WTC11 (cell line): ENCODE measurements around the gene CPVL. TPM values are rescaled to one million over a fixed set of nuclear protein-coding genes. Genes with fewer than 3 reads are reported as not detected.

Experiments
- ATAC-seq: fragments of 200-7000 bp; cut with Tn5 transposase; 2 replicates; pipeline ENCODE4 v1.10.0; 2021; ENCODE audit warnings: mild to moderate bottlenecking, moderate library complexity
- CTCF ChIA-PET: fragments of 300-600 bp; sonication (Branson Sonifier 250); formaldehyde crosslinking; loops from one replicate; lab custom pipeline; 2021; ENCODE audit warnings: antibody characterized with exemption; lab: Charles Lee
- POLR2A ChIA-PET: fragments of 350-600 bp; sonication (Branson Sonifier 250); formaldehyde crosslinking; loops from one replicate; lab custom pipeline; 2021; ENCODE audit warnings: antibody characterized with exemption; lab: Charles Lee
- DNase-seq: peaks from one replicate; pipeline ENCODE4 v3.0.0; 2021; ENCODE audit warnings: low spot score
- H3K27ac Mint-ChIP-seq: 2 replicates; pipeline ENCODE4 v1.8.0; 2021; ENCODE audit warnings: mixed read lengths
- H3K27me3 Mint-ChIP-seq: 2 replicates; pipeline ENCODE4 v1.8.0; 2021; ENCODE audit warnings: low read depth, mild to moderate bottlenecking, moderate library complexity, mixed read lengths
- H3K36me3 Mint-ChIP-seq: 2 replicates; pipeline ENCODE4 v1.8.0; 2021; ENCODE audit warnings: mixed read lengths
- H3K4me1 Mint-ChIP-seq: 2 replicates; pipeline ENCODE4 v1.8.0; 2022; ENCODE audit warnings: mixed read lengths
- H3K4me3 Mint-ChIP-seq: 2 replicates; pipeline ENCODE4 v1.8.0; 2021; ENCODE audit warnings: mild to moderate bottlenecking, moderate library complexity, mixed read lengths
- H3K9me3 Mint-ChIP-seq: 2 replicates; pipeline ENCODE4 v1.8.0; 2021; ENCODE audit warnings: mixed read lengths
- ESRRA ChIP-seq: sonication (generic); formaldehyde crosslinking; IDR thresholded peaks from 2 replicates; pipeline ENCODE4 v1.8.1; 2022; ENCODE audit warnings: mild to moderate bottlenecking, missing genetic modification reagents, borderline replicate concordance
- GABPB1 ChIP-seq: sonication (generic); formaldehyde crosslinking; IDR thresholded peaks from 2 replicates; pipeline ENCODE4 v1.8.1; 2023; ENCODE audit warnings: mild to moderate bottlenecking, missing genetic modification reagents
- HMGXB4 ChIP-seq: sonication (generic); formaldehyde crosslinking; IDR thresholded peaks from 2 replicates; pipeline ENCODE4 v1.8.1; 2023; ENCODE audit warnings: mild to moderate bottlenecking, moderate library complexity, missing genetic modification reagents
- IRF1 ChIP-seq: sonication (generic); formaldehyde crosslinking; IDR thresholded peaks from 2 replicates; pipeline ENCODE4 v1.8.0; 2023; ENCODE audit warnings: missing genetic modification reagents
- MLX ChIP-seq: sonication (generic); formaldehyde crosslinking; IDR thresholded peaks from 2 replicates; pipeline ENCODE4 v1.8.1; 2023; ENCODE audit warnings: mild to moderate bottlenecking, missing genetic modification reagents, moderate library complexity
- MXD4 ChIP-seq: fragments of 250-450 bp; sonication (Bioruptor Pico); IDR thresholded peaks from 2 replicates; pipeline ENCODE4 v1.8.0; 2021; ENCODE audit warnings: mild to moderate bottlenecking, moderate library complexity, borderline replicate concordance
- NFATC4 ChIP-seq: fragments of 250-450 bp; sonication (Bioruptor Pico); IDR thresholded peaks from 2 replicates; pipeline ENCODE4 v1.9.0; 2021; ENCODE audit warnings: mild to moderate bottlenecking
- NR3C1 ChIP-seq: sonication (generic); formaldehyde crosslinking; conservative IDR thresholded peaks from 2 replicates; pipeline ENCODE4 v1.8.1; 2023; ENCODE audit warnings: low read depth, mild to moderate bottlenecking, missing genetic modification reagents
- PRDM15 ChIP-seq: sonication (generic); formaldehyde crosslinking; IDR thresholded peaks from 2 replicates; pipeline ENCODE4 v1.8.0; 2022; ENCODE audit warnings: missing genetic modification reagents
- PREB ChIP-seq: sonication (generic); formaldehyde crosslinking; IDR thresholded peaks from 2 replicates; pipeline ENCODE4 v1.8.1; 2022; ENCODE audit warnings: mild to moderate bottlenecking, missing genetic modification reagents, moderate library complexity, borderline replicate concordance
- PRRX2 ChIP-seq: fragments of 250-450 bp; sonication (Bioruptor Pico); IDR thresholded peaks from 2 replicates; pipeline ENCODE4 v1.8.0; 2021; ENCODE audit warnings: mild to moderate bottlenecking
- RELA ChIP-seq: sonication (generic); formaldehyde crosslinking; IDR thresholded peaks from 2 replicates; pipeline ENCODE4 v1.8.1; 2022; ENCODE audit warnings: missing genetic modification reagents, mild to moderate bottlenecking, borderline replicate concordance
- RORB ChIP-seq: fragments of 250-450 bp; sonication (Bioruptor Pico); IDR thresholded peaks from 2 replicates; pipeline ENCODE4 v1.9.0; 2021; ENCODE audit warnings: mild to moderate bottlenecking
- SMAD4 ChIP-seq: sonication (generic); formaldehyde crosslinking; IDR thresholded peaks from 2 replicates; pipeline ENCODE4 v1.8.0; 2022; ENCODE audit warnings: mild to moderate bottlenecking, missing genetic modification reagents
- SOX15 ChIP-seq: fragments of 250-450 bp; sonication (Bioruptor Pico); IDR thresholded peaks from 2 replicates; pipeline ENCODE4 v1.9.0; 2021; ENCODE audit warnings: mild to moderate bottlenecking
- TP53 ChIP-seq: sonication (generic); formaldehyde crosslinking; IDR thresholded peaks from 2 replicates; pipeline ENCODE4 v1.8.1; 2023; ENCODE audit warnings: mild to moderate bottlenecking, missing genetic modification reagents
- ZMAT4 ChIP-seq: fragments of 250-450 bp; sonication (Bioruptor Pico); IDR thresholded peaks from 2 replicates; pipeline ENCODE4 v1.9.0; 2021; ENCODE audit warnings: mild to moderate bottlenecking
- ZNF121 ChIP-seq: sonication (generic); formaldehyde crosslinking; IDR thresholded peaks from 2 replicates; pipeline ENCODE4 v1.8.0; 2023; ENCODE audit warnings: missing genetic modification reagents
- ZNF138 ChIP-seq: sonication (generic); formaldehyde crosslinking; conservative IDR thresholded peaks from 2 replicates; pipeline ENCODE4 v1.8.1; 2022; ENCODE audit warnings: mild to moderate bottlenecking, moderate library complexity, missing genetic modification reagents
- ZNF232 ChIP-seq: sonication (generic); formaldehyde crosslinking; IDR thresholded peaks from 2 replicates; pipeline ENCODE4 v1.8.0; 2022; ENCODE audit warnings: mild to moderate bottlenecking, missing genetic modification reagents
- ZNF317 ChIP-seq: sonication (generic); formaldehyde crosslinking; IDR thresholded peaks from 2 replicates; pipeline ENCODE4 v1.8.1; 2023; ENCODE audit warnings: low read depth, mild to moderate bottlenecking, moderate library complexity, missing genetic modification reagents, borderline replicate concordance
- ZNF416 ChIP-seq: fragments of 250-450 bp; sonication (Bioruptor Pico); IDR thresholded peaks from 2 replicates; pipeline ENCODE4 v1.9.0; 2021; ENCODE audit warnings: mild to moderate bottlenecking, inconsistent platforms
- ZNF423 ChIP-seq: fragments of 250-450 bp; sonication (Bioruptor Pico); IDR thresholded peaks from 2 replicates; pipeline ENCODE4 v2.1.2; 2022; ENCODE audit warnings: mild to moderate bottlenecking, moderate library complexity
- ZNF532 ChIP-seq: fragments of 250-450 bp; sonication (Bioruptor Pico); IDR thresholded peaks from 2 replicates; pipeline ENCODE4 v1.9.0; 2021; ENCODE audit warnings: mild to moderate bottlenecking, borderline replicate concordance
- ZNF671 ChIP-seq: fragments of 250-450 bp; sonication (Bioruptor Pico); IDR thresholded peaks from 2 replicates; pipeline ENCODE4 v1.8.0; 2021; ENCODE audit warnings: mild to moderate bottlenecking
- total RNA-seq: library from RNA; stranded (reverse); gene quantifications from 3 replicates; pipeline ENCODE4 v1.2.3, GENCODE V29; 2021

Gene CPVL
- total RNA-seq, 1 experiment from 2014 or later, result 34.2 TPM

GRCh38 chr7:29170781-29171180, 24.4 kb upstream of the CPVL start:
- ChIA-PET POLR2A (no interaction called here), CTCF (interaction anchor here (0.5 to 2.2 kb wide), 4 partner anchors 19 to 127 kb away, joined by 3 to 9 read pairs (median 4); no protein-coding TSS in a partner anchor)
- peaks cover 4% of the 10 kb centered on the region for H3K36me3 Mint-ChIP-seq
- ATAC-seq (no peak), DNase-seq (no peak)
- no peaks in the 10 kb centered on the region for H3K4me1 Mint-ChIP-seq
- no peak overlapping the region for H3K27ac Mint-ChIP-seq
- no peaks in the 10 kb centered on the region for H3K27me3 Mint-ChIP-seq
- peaks cover 11% of the 10 kb centered on the region for H3K9me3 Mint-ChIP-seq
- no peak overlapping the region for H3K4me3 Mint-ChIP-seq
- TF ChIP-seq NFATC4 (CRISPR knock-in tag) (no peak), ZNF232 (no peak), ZNF121 (no peak), PRRX2 (no peak), SOX15 (CRISPR knock-in tag) (no peak), ZNF416 (CRISPR knock-in tag) (no peak), MXD4 (CRISPR knock-in tag) (no peak), RELA (CRISPR knock-in tag) (no peak), MLX (CRISPR knock-in tag) (no peak), TP53 (CRISPR knock-in tag) (no peak), ZNF532 (no peak), ZNF423 (CRISPR knock-in tag) (no peak), ZNF317 (no peak), RORB (CRISPR knock-in tag) (no peak), IRF1 (CRISPR knock-in tag) (no peak), ZMAT4 (CRISPR knock-in tag) (no peak), PREB (CRISPR knock-in tag) (no peak), GABPB1 (CRISPR knock-in tag) (no peak), SMAD4 (CRISPR knock-in tag) (no peak)

GRCh38 chr7:29167721-29168120, 21.4 kb upstream of the CPVL start:
- H3K4me1 Mint-ChIP-seq, result no peaks in the 10 kb centered on the region
- ChIA-PET CTCF (interaction anchor here (3.0 kb wide), 1 partner anchor 22 kb away, joined by 13 read pairs; no protein-coding TSS in a partner anchor), POLR2A (no interaction called here)
- H3K9me3 Mint-ChIP-seq, result peaks cover 14% of the 10 kb centered on the region
- peaks cover 3% of the 10 kb centered on the region; the same call in 1 of the 2 replicates for H3K36me3 Mint-ChIP-seq
- H3K27me3 Mint-ChIP-seq, result no peaks in the 10 kb centered on the region
- no peak overlapping the region for H3K4me3 Mint-ChIP-seq
- no peak overlapping the region for H3K27ac Mint-ChIP-seq
- DNase-seq (no peak), ATAC-seq (no peak)
- TF ChIP-seq ZNF671 (CRISPR knock-in tag), result no peak
- TF ChIP-seq ZNF138, result no peak
- no peak for TF ChIP-seq HMGXB4 (CRISPR knock-in tag)
- TF ChIP-seq PRDM15 (CRISPR knock-in tag), result no peak
- no peak for TF ChIP-seq ZNF423 (CRISPR knock-in tag)
- no peak for TF ChIP-seq PRRX2
- TF ChIP-seq NR3C1 (CRISPR knock-in tag), result no peak
- no peak for TF ChIP-seq ESRRA (CRISPR knock-in tag)
